SKM-1 (cell line): ENCODE results near the gene ABCD1.

Source experiments
- DNase-seq: peaks from one replicate; lab custom pipeline; 2025; ENCODE audit not compliant: unreplicated experiment; lab: John Stamatoyannopoulos, UW

ABCD1 gene

DNA sequence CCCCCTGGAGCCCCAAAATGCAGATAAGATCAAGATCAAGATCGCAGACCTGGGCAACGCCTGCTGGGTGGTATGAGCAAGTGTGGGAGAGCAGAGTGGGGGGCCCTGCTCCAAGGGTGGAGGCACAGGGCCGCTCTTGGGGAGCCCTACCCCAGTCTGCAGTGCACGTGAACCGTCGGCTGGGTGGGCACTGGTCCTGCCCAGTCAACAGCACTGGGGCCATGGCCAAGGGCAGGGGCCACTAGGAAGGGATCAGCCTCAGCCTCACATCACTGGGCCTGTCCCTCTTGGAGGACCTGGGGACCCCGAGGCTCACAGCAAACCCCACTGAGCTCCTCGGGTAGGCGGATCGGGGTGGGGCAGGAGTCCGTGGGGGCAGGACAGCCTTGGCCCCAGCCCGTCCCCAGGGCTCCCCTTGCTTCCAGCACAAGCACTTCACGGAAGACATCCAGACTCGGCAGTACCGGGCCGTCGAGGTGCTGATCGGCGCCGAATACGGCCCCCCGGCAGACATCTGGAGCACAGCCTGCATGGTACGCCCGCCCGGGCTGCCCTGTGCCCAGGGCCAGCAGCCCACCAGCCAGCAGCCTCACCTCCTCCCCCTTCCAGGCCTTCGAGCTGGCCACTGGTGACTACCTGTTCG, 59.8 kb downstream of the ABCD1 start:
- DNase-seq: no peak

DNA sequence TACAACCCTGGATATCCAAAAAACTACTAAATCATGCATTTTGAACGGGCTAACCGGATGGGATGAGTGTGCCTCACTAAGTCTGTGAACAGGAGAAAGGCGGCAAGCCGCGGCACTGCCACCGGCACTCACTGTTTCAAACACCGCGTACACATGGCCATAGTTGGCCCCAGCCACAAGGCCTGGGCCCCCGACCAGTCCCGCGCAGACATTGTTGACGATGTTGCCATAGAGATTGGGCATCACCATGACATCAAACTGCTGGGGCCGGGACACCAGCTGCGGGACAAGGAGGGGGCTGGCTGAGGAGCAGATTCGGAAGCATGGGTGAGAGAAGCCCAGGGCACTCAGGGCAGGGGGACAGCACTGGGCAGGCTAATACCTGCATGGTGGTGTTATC, 62.0 kb downstream of the ABCD1 start:
- no peak for DNase-seq

DNA sequence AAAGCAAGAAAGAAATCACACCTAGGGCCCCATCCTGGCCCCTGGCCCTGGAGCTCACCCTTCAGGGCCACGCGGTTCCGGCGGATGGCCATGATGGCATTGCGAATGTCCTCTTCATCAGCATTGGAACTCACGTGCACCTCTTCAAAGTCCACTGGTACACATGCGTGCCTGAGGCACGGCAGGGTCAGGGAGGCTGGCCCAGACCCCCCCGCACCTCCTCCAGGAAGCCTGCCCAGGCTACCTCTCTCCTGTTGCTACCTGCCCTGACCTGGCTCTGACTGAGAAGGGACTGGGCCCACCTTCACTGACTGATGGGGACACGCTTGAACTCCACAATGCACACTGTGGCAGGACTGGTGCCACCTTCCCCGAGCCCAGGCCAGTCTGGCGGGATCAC, 65.0 kb downstream of the ABCD1 start:
- DNase-seq: no peak

DNA sequence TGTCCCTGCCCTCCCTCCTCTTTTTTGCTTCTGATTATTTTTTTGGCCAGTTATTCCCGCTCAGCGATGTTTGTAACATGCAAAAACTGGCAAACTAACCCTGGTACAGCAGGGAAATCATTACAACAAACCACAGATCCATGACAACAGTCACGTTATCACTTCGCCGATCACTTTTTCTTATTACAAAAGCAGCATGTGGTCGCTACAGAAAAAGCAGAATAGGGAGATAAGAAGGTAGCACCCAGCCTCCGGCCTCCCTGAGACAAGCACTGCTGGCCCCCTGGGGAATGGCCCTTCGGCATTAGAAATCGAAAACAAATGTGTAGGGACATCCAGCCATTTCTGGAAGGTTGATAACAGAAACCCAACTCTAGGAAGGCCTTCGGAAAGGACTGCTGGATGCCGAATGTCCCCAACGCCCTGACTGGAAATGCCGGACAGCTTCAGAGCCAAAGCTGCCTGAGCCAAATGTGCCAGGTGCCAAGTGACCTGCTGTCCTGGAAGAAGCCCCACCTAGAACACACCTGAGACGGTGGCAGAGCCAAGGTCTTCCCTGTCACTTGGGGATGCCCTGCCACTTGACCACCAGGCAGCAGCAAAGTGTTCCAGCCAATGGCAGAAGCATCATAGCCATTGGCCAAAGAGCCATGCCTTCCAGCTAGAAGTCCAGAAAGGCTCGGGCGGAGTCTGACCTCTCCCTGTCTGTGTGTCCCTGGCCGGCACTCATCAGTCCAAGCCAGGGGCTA, 66.6 kb downstream of the ABCD1 start:
- no peak for DNase-seq

DNA sequence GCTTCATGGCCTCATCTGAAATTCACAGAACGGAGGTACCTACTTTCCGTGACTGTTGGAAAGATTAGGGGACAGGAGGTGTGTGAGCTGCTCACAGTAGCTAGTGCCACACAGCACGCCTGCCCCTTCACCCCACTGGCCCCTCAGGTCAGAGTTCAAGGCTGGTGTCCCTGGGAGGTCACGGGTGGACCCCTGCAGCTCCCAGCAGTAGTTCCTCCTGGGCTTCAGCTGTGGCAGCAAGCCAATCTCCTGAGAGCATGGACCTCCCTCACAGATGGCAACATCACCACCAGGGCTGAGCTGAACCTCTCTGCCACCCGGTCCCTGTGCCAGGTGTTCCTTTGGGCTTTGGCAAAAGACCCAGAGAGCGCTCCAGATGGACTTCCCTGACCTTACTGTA, 67.7 kb downstream of the ABCD1 start:
- no peak for DNase-seq

DNA sequence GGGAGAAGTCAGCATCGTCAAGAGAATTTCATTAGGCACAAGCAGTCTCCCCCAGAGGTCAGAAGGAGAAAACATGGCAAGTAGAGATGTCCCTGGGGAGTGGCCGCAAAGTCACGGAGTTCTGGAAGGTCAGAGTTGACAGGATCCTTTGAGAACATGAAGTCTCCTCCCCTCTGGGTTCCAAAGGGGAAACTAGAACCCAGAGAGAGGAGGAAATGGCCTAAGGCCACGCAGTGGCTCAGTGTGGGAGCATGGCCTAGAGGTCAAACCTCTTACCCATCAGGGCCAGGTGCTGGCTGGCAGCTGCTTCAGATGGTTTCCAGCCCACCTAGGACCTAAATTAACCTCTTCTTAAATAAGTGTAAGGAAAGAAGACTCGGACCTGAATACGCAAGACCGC, 68.6 kb downstream of the ABCD1 start:
- no peak for DNase-seq
